Neuron (in vitro differentiated cells): ENCODE results near the gene TANGO2.

Experiments
- H2AFZ ChIP-seq: one replicate; pipeline ENCODE4 v1.6.1; 2013; ENCODE audit warnings: low read depth, mild to moderate bottlenecking, inconsistent platforms, low read length, moderate library complexity
- H3K27me3 ChIP-seq: one replicate; pipeline ENCODE4 v1.6.1; 2013; ENCODE audit warnings: low read length; ENCODE audit not compliant: insufficient read depth
- H3K36me3 ChIP-seq: one replicate; pipeline ENCODE4 v1.6.1; 2013; ENCODE audit warnings: low read length; ENCODE audit not compliant: insufficient read depth
- H3K4me1 ChIP-seq: one replicate; pipeline ENCODE4 v1.6.1; 2013; ENCODE audit warnings: low read length; ENCODE audit not compliant: insufficient read depth
- H3K4me3 ChIP-seq: 2 replicates; pipeline ENCODE4 v1.5.1; 2013; ENCODE audit warnings: mild to moderate bottlenecking, low read length, moderate library complexity
- H3K9me3 ChIP-seq: one replicate; pipeline ENCODE4 v1.6.1; 2013; ENCODE audit warnings: low read length

TANGO2 gene

DNA sequence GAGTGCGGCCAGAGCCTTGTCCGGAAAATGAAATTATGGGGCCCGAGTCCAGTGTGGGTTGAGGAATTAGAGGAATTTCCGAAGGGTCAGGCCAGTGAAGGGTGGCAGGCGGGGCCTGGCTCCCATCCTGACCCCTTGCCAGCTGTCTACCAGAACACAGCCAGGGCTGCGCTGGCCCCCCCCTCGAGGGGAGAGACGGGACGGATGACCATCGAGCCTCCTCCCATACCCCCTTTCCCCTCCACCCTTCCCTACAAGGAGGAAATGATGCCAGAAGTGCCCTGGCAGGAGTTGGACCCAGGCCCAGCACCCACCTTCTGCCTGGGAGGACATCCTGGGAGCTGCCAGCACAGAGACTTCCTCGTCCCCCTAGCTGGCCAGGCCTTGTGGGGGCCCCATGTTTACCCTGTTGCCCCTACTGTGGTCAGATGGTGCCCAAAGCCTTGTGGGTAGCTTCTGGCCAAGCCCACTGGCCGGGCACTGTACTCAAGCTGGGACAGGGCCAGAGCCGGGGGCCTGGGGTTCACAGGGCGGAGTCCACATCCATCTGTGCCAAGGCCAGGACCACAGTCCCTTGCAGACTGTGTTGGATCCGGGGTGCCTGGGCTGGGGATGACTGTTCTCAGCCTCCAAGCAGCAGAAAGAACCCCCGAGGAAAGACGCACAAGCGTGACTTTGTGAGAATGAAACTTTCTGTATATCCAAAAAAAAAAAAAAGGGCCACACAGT is 25.1 kb upstream of the TANGO2 start:
- H3K9me3 ChIP-seq = no peaks in the 10 kb centered on the region

GRCh38 chr22:19996694-19997384 is 24.1 kb upstream of the TANGO2 start:
- H3K9me3 ChIP-seq = no peaks in the 10 kb centered on the region
- peaks cover 49% of the 10 kb centered on the region for H3K4me1 ChIP-seq
- no peaks in the 10 kb centered on the region for H3K27me3 ChIP-seq
- H2AFZ ChIP-seq = no peak overlapping the region
- no peaks in the 10 kb centered on the region for H3K36me3 ChIP-seq
- no peak overlapping the region for H3K4me3 ChIP-seq

More for the DNA sequence above, 25.1 kb upstream of the TANGO2 start:
- Histone ChIP-seq H3K4me1 (peaks cover 45% of the 10 kb centered on the region), H2AFZ (no peak overlapping the region), H3K4me3 (no peak overlapping the region), H3K36me3 (no peaks in the 10 kb centered on the region), H3K27me3 (no peaks in the 10 kb centered on the region)

GRCh38 chr22:19997561-19998231 is 23.2 kb upstream of the TANGO2 start:
- H3K9me3 ChIP-seq = no peaks in the 10 kb centered on the region
- no peaks in the 10 kb centered on the region for H3K36me3 ChIP-seq
- H3K27me3 ChIP-seq = no peaks in the 10 kb centered on the region
- peaks cover 58% of the 10 kb centered on the region for H3K4me1 ChIP-seq
- no peak overlapping the region for H2AFZ ChIP-seq
- H3K4me3 ChIP-seq = no peak overlapping the region

DNA sequence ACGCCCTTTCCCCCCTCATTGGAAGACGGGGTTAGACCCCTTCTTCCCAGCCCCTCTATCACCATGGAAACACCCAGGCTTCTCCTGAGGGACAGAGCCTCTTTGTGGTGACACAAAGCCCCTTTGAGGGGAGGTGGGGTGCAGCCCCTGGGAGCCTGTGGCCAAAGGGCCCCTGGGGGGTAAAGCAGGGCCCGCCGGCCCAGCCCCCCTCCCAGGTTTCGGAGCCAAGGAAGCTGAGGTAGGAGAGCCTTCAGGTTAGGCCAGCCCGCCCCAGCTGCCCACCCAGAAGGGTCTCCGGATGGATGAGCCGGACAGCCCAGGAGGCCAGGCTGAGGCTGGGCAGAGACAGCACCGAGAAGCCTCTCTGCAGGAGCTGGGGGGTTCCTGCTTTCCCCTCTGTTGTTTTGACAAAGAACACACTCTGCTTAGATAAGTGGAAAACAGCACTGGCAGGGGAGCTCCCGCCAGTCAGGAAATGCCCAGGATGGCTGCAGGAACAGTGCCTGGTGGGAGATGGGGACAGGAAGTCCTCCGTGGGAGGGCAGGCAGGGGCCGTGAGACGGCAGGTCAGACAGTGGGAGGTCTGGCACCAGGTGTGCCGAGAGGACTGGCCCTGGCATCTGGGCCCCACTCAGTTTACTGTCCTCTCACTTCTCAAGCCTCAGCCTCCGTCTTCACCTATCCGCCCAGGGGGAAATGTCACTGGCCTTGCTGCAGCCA is 22.5 kb upstream of the TANGO2 start:
- Histone ChIP-seq H3K27me3 (no peaks in the 10 kb centered on the region), H2AFZ (no peak overlapping the region), H3K4me3 (no peak overlapping the region), H3K4me1 (peaks cover 62% of the 10 kb centered on the region), H3K36me3 (no peaks in the 10 kb centered on the region), H3K9me3 (no peaks in the 10 kb centered on the region)

- peaks cover 1% of the 10 kb centered on the region for H3K9me3 ChIP-seq
- no peak overlapping the region for H3K4me3 ChIP-seq
- H3K4me1 ChIP-seq = peaks cover 62% of the 10 kb centered on the region
- no peak overlapping the region for H2AFZ ChIP-seq
- H3K36me3 ChIP-seq = no peaks in the 10 kb centered on the region
- H3K27me3 ChIP-seq = no peaks in the 10 kb centered on the region
Observed at GRCh38 chr22:19998991-19999820, 21.7 kb upstream of the TANGO2 start.

DNA sequence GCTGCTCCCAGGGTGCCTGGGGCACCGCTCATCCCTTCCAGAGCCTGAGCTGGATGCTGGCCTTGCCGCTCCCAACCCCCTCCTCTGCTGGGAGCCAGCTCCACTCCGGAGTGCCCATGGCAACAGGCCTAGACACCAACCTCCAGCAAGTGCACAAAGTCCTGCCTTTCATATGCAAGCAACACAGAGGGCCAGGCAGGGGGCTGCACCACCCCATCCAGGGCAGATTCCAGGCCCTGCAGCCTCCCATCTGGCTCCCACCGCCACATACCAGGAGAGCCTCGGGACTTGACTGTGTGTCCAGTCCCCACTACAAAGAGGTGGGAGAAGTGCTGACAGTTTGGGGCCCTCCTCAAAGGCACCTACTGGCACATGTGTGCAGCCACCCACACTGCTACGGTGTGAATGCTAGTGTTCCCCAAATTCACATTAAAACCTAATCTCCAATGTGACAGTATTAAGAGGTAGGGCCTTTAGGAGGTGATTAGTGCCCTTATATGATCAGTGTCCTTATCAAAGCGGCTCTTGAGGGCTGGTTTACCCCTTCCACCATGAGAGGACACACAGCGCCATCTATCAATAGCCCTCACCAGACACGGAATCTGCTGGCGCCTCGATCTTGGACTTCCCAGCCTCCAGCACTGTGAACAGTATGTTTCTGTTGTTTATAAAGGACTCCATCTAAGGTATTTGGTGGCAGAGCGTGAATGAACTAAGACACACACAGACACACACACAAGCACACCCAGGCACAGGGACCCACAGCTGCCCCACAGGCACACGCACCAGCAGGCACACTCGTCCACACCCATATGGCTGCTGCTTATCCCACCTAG is 20.4 kb upstream of the TANGO2 start:
- Histone ChIP-seq H3K9me3 (peaks cover 2% of the 10 kb centered on the region), H3K36me3 (no peaks in the 10 kb centered on the region), H3K4me3 (no peak overlapping the region)

DNA sequence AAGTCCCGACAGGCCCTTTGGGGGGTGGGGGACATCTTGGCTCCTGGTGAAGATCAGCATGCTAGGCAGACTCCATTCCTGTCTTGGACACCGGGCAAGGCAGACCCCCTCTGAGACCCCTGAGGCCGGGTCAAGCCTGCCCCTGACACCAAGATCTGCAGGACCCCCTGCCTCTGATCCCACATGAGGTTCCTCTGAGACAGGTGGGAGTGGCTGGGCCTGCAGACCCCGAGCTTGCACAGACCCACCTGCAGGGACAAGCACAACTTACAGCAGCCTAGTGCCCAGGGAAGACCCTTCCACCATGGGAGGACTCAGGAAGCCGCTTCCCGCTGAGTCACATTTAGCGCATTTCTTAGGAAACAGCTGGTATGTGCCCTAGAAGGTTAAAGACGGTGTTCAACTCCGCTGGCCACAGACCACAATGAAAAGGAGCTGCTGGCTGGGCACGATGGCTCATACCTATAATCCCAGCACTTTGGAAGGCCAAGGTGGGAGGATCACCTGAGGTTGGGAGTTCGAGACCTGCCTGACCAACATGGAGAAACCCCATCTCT is 19.8 kb upstream of the TANGO2 start:
- Histone ChIP-seq H3K4me1 (peaks cover 62% of the 10 kb centered on the region), H3K9me3 (peaks cover 2% of the 10 kb centered on the region), H3K27me3 (no peaks in the 10 kb centered on the region), H3K36me3 (no peaks in the 10 kb centered on the region), H3K4me3 (no peak overlapping the region), H2AFZ (no peak overlapping the region)

More for the DNA sequence above, 20.4 kb upstream of the TANGO2 start:
- no peak overlapping the region for H2AFZ ChIP-seq
- H3K27me3 ChIP-seq = no peaks in the 10 kb centered on the region
- H3K4me1 ChIP-seq = peaks cover 62% of the 10 kb centered on the region

DNA sequence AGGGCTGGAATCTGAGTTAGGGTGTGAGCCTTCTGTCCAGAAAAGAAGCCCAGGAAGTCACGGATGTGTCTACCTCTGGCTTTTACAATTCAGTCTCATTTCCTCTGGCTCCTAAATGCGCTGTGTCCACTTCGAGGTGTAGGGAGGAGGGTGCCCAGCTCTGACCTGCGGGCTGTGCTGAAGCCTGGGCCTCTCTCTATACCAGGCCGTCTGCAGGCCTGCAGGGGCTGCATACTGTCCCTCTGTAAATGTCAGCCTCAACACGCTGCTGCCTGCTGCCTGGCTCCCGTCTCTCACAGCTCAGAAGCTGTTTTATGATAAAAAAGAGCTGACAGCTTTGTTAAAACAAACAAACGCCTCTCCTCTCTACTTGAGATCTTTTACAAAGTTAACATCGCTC is 18.8 kb upstream of the TANGO2 start:
- Histone ChIP-seq H3K4me1 (peaks cover 54% of the 10 kb centered on the region), H3K4me3 (no peak overlapping the region), H3K9me3 (peaks cover 2% of the 10 kb centered on the region), H3K27me3 (no peaks in the 10 kb centered on the region), H2AFZ (peak overlapping the region; percentile 2), H3K36me3 (no peaks in the 10 kb centered on the region)

GRCh38 chr22:20002636-20003035 is 18.3 kb upstream of the TANGO2 start:
- H3K27me3 ChIP-seq = no peaks in the 10 kb centered on the region

DNA sequence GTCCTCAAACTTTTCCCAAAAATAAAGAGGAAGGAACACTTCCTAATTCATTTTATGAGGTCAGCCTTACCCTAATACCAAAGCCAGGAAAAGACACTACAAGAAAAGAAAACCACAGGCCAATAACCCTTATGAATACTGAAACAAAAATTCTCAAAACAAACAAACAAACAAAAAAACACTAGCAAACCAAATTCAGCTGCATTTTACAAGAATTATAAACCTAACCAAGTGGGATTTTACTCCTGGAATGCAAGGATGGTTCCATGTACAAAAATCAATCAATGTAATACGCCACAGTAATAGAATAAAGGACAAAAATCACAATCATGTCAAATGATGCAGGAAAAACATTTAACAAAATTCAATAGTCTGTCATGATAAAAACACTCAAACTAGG is 17.6 kb upstream of the TANGO2 start:
- H3K36me3 ChIP-seq = no peaks in the 10 kb centered on the region
- H2AFZ ChIP-seq = no peak overlapping the region
- H3K27me3 ChIP-seq = no peaks in the 10 kb centered on the region
- peaks cover 2% of the 10 kb centered on the region for H3K9me3 ChIP-seq
- H3K4me1 ChIP-seq = peaks cover 42% of the 10 kb centered on the region
- H3K4me3 ChIP-seq = no peak overlapping the region

More at GRCh38 chr22:20002636-20003035, 18.3 kb upstream of the TANGO2 start:
- no peaks in the 10 kb centered on the region for H3K36me3 ChIP-seq
- H2AFZ ChIP-seq = peak overlapping the region; percentile 2
- H3K4me3 ChIP-seq = no peak overlapping the region
- peaks cover 2% of the 10 kb centered on the region for H3K9me3 ChIP-seq
- peaks cover 49% of the 10 kb centered on the region for H3K4me1 ChIP-seq

DNA sequence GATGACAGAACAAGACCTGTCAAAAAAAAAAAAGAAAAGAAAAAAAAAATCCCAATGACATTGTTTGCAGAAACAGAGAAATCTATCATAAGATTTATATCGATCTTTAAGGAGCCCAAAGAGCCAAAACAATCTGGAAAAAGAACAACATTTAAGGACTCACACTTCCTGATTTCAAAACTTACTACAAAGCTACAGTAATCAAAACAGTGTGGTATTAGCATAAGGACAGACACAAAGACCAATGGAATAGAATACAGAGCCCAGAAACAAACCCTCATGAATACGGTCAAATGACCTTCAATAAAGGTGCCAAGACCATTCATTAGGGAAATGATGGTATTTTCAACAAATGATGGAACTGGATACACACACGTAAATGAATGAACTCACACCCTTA is 16.4 kb upstream of the TANGO2 start:
- Histone ChIP-seq H3K27me3 (no peaks in the 10 kb centered on the region), H3K4me3 (no peak overlapping the region), H3K9me3 (peaks cover 2% of the 10 kb centered on the region), H2AFZ (no peak overlapping the region), H3K36me3 (no peaks in the 10 kb centered on the region), H3K4me1 (peaks cover 31% of the 10 kb centered on the region)
